ENCODE data around the gene SH3YL1. TPM values are rescaled to one million over a fixed set of nuclear protein-coding genes. Genes with fewer than 3 reads are reported as not detected.
"Not testable (repeated sequence)": the region's sequence is repeated elsewhere in the genome, so short reads cannot be mapped to it uniquely, and the experiment has no call there.

Gene SH3YL1
- total RNA-seq, 1 experiment from 2014 or later, result 21.7 TPM

GRCh38 chr2:176917-177316 is 86.9 kb downstream of the SH3YL1 start:
- Histone ChIP-seq H3K27me3 (no peaks in the 10 kb centered on the region), H3K4me3 (no peak overlapping the region), H3K4me1 (peaks cover 8% of the 10 kb centered on the region; the same call in 1 of the 2 replicates), H3K36me3 (no peaks in the 10 kb centered on the region), H3K27ac (no peak overlapping the region), H3K9me3 (replicated peaks) (no peaks in the 10 kb centered on the region)
- peak in 1 of 2 experiments; percentile 6 for DNase-seq

DNA sequence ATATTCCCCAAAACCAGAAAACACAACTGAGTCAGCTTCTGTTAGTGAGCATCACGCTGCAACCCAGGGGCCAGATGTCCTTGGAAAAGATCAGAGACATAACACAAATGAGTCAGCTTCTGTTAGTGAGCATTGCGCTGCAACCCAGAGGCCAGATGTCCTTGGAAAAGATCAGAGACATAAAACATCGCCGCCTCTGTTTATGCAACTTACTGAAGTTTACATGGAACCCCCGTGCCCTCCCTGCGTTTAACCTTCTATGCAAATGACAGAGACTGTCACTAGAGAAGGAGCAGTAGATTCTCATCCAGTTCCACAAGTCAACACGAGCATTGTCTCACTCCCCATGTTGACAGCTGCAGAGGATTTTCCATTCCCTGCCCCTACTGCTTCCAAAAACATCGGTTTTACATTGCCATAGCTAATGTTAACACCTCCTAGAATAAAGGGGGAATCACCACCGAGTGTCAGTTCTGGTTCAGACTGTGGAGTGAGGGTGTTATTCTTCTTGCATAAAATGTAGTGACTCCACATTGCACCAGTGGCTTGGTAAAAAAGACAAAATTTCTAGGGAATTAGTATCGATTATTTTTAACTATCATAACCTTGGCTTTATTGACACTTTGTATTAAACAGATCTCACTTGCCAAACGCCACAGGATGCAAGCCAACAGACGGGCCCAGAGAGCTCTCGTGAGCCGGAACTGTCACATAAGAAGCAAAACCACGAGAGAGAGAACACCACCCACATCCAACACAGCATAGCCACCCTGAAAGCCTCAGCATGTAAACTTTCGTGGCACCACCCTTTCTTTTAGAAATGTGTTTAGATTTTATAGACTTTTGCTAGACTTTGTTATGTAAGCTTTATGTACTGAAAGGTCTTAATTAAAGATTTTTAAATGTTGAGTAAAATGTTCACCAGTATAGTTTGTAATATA is 87.7 kb downstream of the SH3YL1 start:
- peak in 1 of 2 experiments; percentile 13 for DNase-seq

GRCh38 chr2:175161-175786 is 88.6 kb downstream of the SH3YL1 start:
- Histone ChIP-seq H3K4me3 (no peak overlapping the region), H3K27ac (no peak overlapping the region), H3K27me3 (no peaks in the 10 kb centered on the region), H3K9me3 (replicated peaks) (no peaks in the 10 kb centered on the region), H3K4me1 (peaks cover 8% of the 10 kb centered on the region; the same call in 1 of the 2 replicates), H3K36me3 (no peaks in the 10 kb centered on the region)
- no peak for DNase-seq

More for the DNA sequence above, 87.7 kb downstream of the SH3YL1 start:
- H3K27me3 ChIP-seq, result no peaks in the 10 kb centered on the region
- no peaks in the 10 kb centered on the region for H3K9me3 ChIP-seq (replicated peaks)
- H3K36me3 ChIP-seq, result no peaks in the 10 kb centered on the region
- no peak overlapping the region for H3K4me3 ChIP-seq
- peaks cover 8% of the 10 kb centered on the region; the same call in 1 of the 2 replicates for H3K4me1 ChIP-seq
- no peak overlapping the region for H3K27ac ChIP-seq

GRCh38 chr2:172120-172519 is 91.7 kb downstream of the SH3YL1 start:
- H3K27me3 ChIP-seq; H3K27ac ChIP-seq; H3K9me3 ChIP-seq (replicated peaks); H3K4me3 ChIP-seq; H3K36me3 ChIP-seq; H3K4me1 ChIP-seq: not testable (repeated sequence)
- peak; percentile 21 to 39 for DNase-seq

DNA sequence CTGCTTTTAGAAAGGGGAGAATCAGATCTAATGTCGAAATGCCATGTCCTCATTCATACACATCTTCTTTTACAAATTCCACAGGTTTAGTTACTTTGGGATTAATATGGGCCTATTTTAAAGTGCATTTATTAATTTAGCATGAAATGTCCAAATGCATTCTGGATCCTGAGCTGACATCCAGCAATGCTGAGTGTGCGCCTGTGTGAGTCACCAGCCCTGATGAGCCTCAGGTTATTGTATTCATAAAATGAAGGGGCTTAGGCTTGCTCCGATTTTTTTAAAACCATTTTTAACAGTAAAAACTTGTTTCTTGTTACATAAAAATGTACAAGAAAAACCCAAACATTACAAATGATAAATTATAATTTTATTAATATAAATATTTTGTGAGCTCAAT is 94.1 kb downstream of the SH3YL1 start:
- Histone ChIP-seq H3K4me1 (no peaks in the 10 kb centered on the region), H3K36me3 (no peaks in the 10 kb centered on the region), H3K4me3 (no peak overlapping the region), H3K27ac (no peak overlapping the region), H3K9me3 (replicated peaks) (no peaks in the 10 kb centered on the region), H3K27me3 (no peaks in the 10 kb centered on the region)
- no peak for DNase-seq

Other genes starting within 250 kb of the SH3YL1 start
- gene FAM110C, start 217.5 kb downstream of the SH3YL1 start, total RNA-seq (2014; rRNA removed; shearing (Covaris generic)), result not detected in 2 replicates
- gene ACP1, start 915 bp upstream of the SH3YL1 start, total RNA-seq (2014; rRNA removed; shearing (Covaris generic)), result 241 and 244 TPM in 2 replicates
- 0.43 and 0.65 TPM in 2 replicates for gene ALKAL2, start 24.1 kb upstream of the SH3YL1 start, total RNA-seq (2014; rRNA removed; shearing (Covaris generic))

All from SJCRH30 (cell line).